Stimulated activated CD4-positive, alpha-beta T cell treated with anti-CD3 and anti-CD28 coated beads, Interleukin-4, amount 100 ng/mL, for 1 hour (primary cell): Measurements from ENCODE around the gene COL5A2.

Experiments used
- DNase-seq: peaks from one replicate; pipeline ENCODE4 v3.0.0-alpha.2; 2020

COL5A2 gene

GRCh38 chr2:189095101-189095500, 84.5 kb downstream of the COL5A2 start:
- no peak for DNase-seq

GRCh38 chr2:189092936-189093335, 86.6 kb downstream of the COL5A2 start:
- no peak for DNase-seq

GRCh38 chr2:189091253-189091652, 88.3 kb downstream of the COL5A2 start:
- DNase-seq, result no peak

GRCh38 chr2:189088591-189089205, 90.9 kb downstream of the COL5A2 start:
- DNase-seq, result no peak

GRCh38 chr2:189086710-189087109, 92.9 kb downstream of the COL5A2 start:
- DNase-seq, result no peak

- DNase-seq, result no peak
These were observed 93.3 kb downstream of the COL5A2 start for GRCh38 chr2:189086250-189086649.

DNA sequence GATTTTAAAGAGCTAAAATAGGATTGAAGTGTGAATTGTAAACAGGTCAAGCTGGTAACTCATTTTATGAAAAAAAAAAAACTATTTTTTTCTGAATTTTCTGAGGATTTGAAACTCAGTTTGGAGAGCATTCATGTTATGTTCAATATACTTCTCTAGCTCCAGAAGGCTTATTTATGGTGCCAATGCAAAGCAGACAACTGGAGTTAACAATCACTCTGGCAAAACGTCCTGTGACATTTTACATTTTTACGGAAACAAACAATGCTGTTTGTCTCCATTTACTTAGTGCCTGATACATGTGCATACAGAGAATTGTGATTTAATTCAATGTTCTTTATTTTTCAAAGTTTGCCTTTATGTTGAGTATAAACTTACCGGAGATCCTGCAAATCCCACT, 96.0 kb downstream of the COL5A2 start:
- DNase-seq, result no peak

GRCh38 chr2:189083106-189083505, 96.5 kb downstream of the COL5A2 start:
- no peak for DNase-seq

- DNase-seq, result no peak
These were observed 97.1 kb downstream of the COL5A2 start for GRCh38 chr2:189082376-189082975.

- no peak for DNase-seq
These were observed 103.0 kb downstream of the COL5A2 start for GRCh38 chr2:189076572-189076971.

DNA sequence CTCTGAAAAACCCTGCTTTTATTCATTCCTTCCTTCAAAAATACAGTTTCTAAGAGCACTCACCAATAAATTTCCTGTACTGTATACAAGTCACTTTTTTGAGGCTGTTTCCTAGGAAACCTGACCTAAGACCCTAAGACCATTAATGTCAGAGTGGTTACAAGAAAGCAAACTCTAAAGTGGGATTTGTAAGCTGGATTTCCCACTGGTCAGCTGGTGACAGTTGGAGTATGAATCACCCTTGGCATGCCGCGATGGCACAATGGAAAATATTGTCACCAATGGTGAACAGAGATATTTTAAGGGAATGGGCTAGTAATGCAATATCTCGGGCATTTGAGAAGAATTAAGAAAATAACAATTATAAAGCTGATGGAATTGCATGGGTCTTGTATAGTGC, 103.4 kb downstream of the COL5A2 start:
- no peak for DNase-seq

DNA sequence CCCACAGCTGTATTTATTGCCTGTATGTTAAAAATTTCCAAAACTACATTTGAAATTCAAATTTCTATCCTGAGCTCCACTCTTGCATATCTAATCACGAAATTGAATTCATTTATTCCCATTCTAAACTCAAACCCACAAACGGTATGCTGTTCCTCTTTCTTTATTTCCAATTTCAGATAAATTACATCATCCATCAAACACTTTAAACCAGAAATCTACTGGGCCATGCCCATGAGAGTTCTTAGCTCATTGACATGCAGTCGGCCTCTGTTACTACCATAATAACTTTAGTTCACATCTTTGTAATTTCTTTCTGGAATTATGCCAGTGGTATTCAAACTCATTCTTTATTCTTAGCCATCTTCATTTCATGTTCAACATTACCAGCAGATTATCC, 105.1 kb downstream of the COL5A2 start:
- DNase-seq, result no peak

- DNase-seq, result no peak
These were observed 107.5 kb downstream of the COL5A2 start for GRCh38 chr2:189072036-189072435.

DNA sequence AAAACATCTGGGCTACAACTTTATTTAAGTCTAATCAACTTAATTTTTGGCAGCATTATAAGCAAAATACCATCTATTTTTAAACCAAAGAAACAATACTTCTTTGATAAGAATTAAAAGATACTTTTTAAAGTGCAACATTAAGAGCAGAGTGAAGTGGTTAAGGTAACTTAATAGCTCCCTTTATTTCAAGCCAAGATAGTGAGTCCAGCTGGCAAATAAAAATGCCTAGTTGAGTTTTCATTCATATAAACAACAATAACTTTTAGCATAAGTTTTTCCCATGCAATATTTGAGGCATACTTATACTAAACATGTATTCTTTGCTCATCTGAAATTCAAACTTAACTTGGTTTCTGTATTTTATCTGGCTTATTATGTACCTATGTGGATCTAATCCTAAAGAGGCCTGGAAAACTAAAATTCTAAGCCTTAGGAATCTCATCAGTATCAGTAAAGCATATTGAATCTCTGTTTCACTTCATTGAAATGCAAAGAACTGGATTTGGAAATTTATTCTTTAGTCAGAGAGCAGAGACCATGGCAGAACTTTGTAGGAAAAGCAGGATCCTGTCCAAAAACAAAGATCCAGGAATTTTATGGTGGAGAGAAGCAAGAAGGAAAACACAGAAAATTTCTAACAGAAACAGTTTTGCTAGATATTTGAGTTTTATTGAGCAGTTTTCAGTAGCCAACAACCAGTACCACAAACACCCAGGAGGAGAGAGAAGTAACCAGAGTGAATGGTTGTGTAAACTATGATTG, 109.5 kb downstream of the COL5A2 start:
- DNase-seq, result no peak

GRCh38 chr2:189066037-189066436, 113.5 kb downstream of the COL5A2 start:
- no peak for DNase-seq

- DNase-seq, result no peak
These were observed 119.4 kb downstream of the COL5A2 start for GRCh38 chr2:189060096-189060642.

GRCh38 chr2:189057316-189057715, 122.2 kb downstream of the COL5A2 start:
- DNase-seq, result no peak

DNA sequence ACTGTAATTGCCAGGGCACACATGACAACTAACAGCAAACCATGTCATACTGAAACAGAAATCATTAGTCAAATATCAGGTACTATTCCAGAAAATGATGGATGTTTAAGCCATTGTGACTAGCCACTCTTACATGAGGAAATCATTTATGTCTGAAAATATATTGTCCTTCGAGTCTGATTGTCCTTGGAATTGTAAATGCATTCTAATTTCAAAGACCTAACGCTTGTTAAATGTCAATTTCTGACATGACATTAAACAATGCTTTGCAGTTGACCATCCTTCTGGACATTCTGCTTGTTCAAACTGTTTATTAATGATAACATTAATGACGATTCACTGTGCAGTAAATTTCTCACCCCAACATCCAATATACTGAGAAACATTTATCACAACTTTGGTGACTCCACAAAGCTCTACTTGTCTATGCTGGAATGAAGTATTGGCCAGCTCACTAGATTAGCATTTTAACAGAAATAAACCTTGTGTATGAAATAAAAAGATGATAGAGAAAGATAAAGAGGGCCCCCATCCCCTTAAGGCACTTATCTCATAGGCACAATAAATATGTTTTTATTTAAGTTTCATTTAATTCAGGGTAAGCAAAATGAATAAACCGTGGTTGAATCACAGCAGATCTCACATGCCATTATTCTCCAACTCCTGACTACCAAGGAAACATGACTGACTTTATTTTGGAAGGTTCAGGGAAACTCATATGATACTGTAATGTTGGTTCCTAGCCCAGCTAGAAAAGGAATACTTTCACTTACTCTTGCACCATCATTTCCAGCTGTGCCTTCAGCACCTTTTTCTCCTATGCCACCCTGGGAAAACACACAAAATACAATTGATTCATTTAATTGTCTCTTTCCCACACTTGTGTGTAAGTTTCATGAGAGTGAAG, 123.1 kb downstream of the COL5A2 start:
- no peak for DNase-seq

- no peak for DNase-seq
These were observed 129.3 kb downstream of the COL5A2 start for GRCh38 chr2:189050165-189050712.

- no peak for DNase-seq
These were observed 129.8 kb downstream of the COL5A2 start for GRCh38 chr2:189049709-189050164.

GRCh38 chr2:189048189-189048588, 131.4 kb downstream of the COL5A2 start:
- DNase-seq, result no peak

GRCh38 chr2:189047171-189047888, 132.2 kb downstream of the COL5A2 start:
- no peak for DNase-seq
